HCT116 (cell line): ENCODE data around the gene TEKT5. TPM values are rescaled to one million over a fixed set of nuclear protein-coding genes. Genes with fewer than 3 reads are reported as not detected.

ENCODE experiments used
- ATAC-seq: fragments of 200-7000 bp; cut with Tn5 transposase; 2 replicates; pipeline ENCODE4 v1.9.1; 2020; ENCODE audit warnings: mild to moderate bottlenecking, moderate library complexity
- BruUV-seq: library from RNA; stranded (reverse); fragments of 400-500 nt; replicated peaks from 2 replicates; lab custom pipeline; 2021; lab: Mats Ljungman, UMichigan
- CTCF ChIA-PET: fragments of 300-600 bp; sonication (Branson Sonifier 250); formaldehyde crosslinking; loops from one replicate; lab custom pipeline; 2021; ENCODE audit warnings: antibody characterized with exemption; lab: Charles Lee
- POLR2A ChIA-PET: fragments of 300-600, 350-600 bp; sonication (Branson Sonifier 250); formaldehyde crosslinking; loops from one replicate; lab custom pipeline; 2021; ENCODE audit warnings: antibody characterized with exemption; lab: Charles Lee
- RAD21 ChIA-PET, 2 experiments: fragments of 300-600 bp; sonication (Branson Sonifier 250); formaldehyde crosslinking; loops; one replicate each; lab custom pipeline; 2023; ENCODE audit warnings: low total read pairs in 2 of 2; ENCODE audit not compliant: uncharacterized antibody in 2 of 2, unreplicated experiment in 2 of 2, low non-redundant PET in 1 of 2; lab: Charles Lee
- DNase-seq: peaks from one replicate; pipeline ENCODE4 v3.0.0-alpha.2; 2010; ENCODE audit warnings: low read depth, low spot score
- H2AFZ ChIP-seq: fragments of 200-600 bp; shearing (Covaris generic), sonication (generic); 2 replicates; pipeline ENCODE4 v1.6.1; 2017; ENCODE audit warnings: low read depth, mixed run types, mixed read lengths, antibody characterized with exemption, low read length; ENCODE audit not compliant: poor library complexity, severe bottlenecking
- H3K27ac ChIP-seq: 2 replicates; pipeline ENCODE4 v1.5.1; 2012; ENCODE audit warnings: low read depth, low read length
- H3K27me3 ChIP-seq: fragments of 200-600 bp; sonication (generic); 2 replicates; pipeline ENCODE4 v1.6.1; 2016; ENCODE audit warnings: mixed run types, low read length, mixed read lengths; ENCODE audit not compliant: insufficient read depth
- H3K36me3 ChIP-seq, 2 experiments: fragments of 200-500 bp in 1 of 2; fragments of 200-600 bp in 1 of 2; sonication (Bioruptor generic) in 1 of 2; sonication (generic) in 1 of 2; 2 replicates each; pipeline versions ENCODE4 v1.5.1 to v1.6.1; 2014 to 2016; ENCODE audit warnings: low read length in 2 of 2, inconsistent platforms in 1 of 2, mixed read lengths in 1 of 2, mixed run types in 1 of 2; ENCODE audit not compliant: insufficient read depth in 2 of 2, control insufficient read depth in 1 of 2
- H3K4me1 ChIP-seq, 2 experiments: fragments of 200-600 bp in 1 of 2; sonication (generic) in 1 of 2; 2 replicates each; pipeline versions ENCODE4 v1.5.1 to v1.6.1; 2012 to 2017; ENCODE audit warnings: low read length in 2 of 2, inconsistent platforms in 1 of 2, mild to moderate bottlenecking in 1 of 2, mixed read lengths in 1 of 2, mixed run types in 1 of 2, moderate library complexity in 1 of 2; ENCODE audit not compliant: insufficient read depth in 2 of 2, control insufficient read depth in 1 of 2
- H3K4me2 ChIP-seq: fragments of 200-600 bp; sonication (generic); 2 replicates; pipeline ENCODE4 v1.6.1; 2017; ENCODE audit warnings: mixed run types, low read length, mixed read lengths
- H3K4me3 ChIP-seq, 2 experiments: fragments of 200-600 bp in 1 of 2; sonication (generic) in 1 of 2; replicated peaks in 1 of 2; 2 replicates each; pipeline ENCODE4 v1.5.1; 2011 to 2016; ENCODE audit warnings: low read length in 2 of 2, control low read depth in 1 of 2, low read depth in 1 of 2, mild to moderate bottlenecking in 1 of 2, mixed read lengths in 1 of 2, mixed run types in 1 of 2
- H3K79me2 ChIP-seq: fragments of 200-600 bp; sonication (generic); 2 replicates; pipeline ENCODE4 v1.6.1; 2017; ENCODE audit warnings: mild to moderate bottlenecking, mixed run types, low read length, moderate library complexity, mixed read lengths; ENCODE audit not compliant: insufficient read depth
- H3K9ac ChIP-seq: fragments of 200-600 bp; sonication (generic); 2 replicates; pipeline ENCODE4 v1.6.1; 2016; ENCODE audit warnings: low read length, mixed read lengths
- H3K9me2 ChIP-seq: fragments of 200-600 bp; sonication (generic), shearing (Covaris generic); 2 replicates; pipeline ENCODE4 v1.6.1; 2017; ENCODE audit warnings: mixed run types, mild to moderate bottlenecking, moderate library complexity; ENCODE audit not compliant: insufficient read depth
- H3K9me3 ChIP-seq, 2 experiments: fragments of 200-500 bp in 1 of 2; fragments of 200-600 bp in 1 of 2; sonication (Bioruptor generic) in 1 of 2; sonication (generic) in 1 of 2; 2 replicates each; pipeline ENCODE4 v1.6.1; 2014 to 2017; ENCODE audit warnings: low read length in 2 of 2, mixed read lengths in 2 of 2, inconsistent platforms in 1 of 2, low read depth in 1 of 2, mild to moderate bottlenecking in 1 of 2, mixed run types in 1 of 2, moderate library complexity in 1 of 2; ENCODE audit not compliant: control insufficient read depth in 1 of 2, insufficient read depth in 1 of 2
- H4K20me1 ChIP-seq: fragments of 200-600 bp; sonication (generic), shearing (Covaris generic); 2 replicates; pipeline ENCODE4 v1.6.1; 2017; ENCODE audit warnings: mixed run types, mild to moderate bottlenecking, moderate library complexity; ENCODE audit not compliant: insufficient read depth
- CBX3 ChIP-seq: IDR thresholded peaks from 2 replicates; pipeline ENCODE4 v1.6.1; 2012; ENCODE audit warnings: low read depth
- CEBPB ChIP-seq: IDR thresholded peaks from 2 replicates; pipeline ENCODE4 v1.6.1; 2012; ENCODE audit warnings: low read depth
- ELF1 ChIP-seq: IDR thresholded peaks from 2 replicates; pipeline ENCODE4 v1.6.1; 2012; ENCODE audit warnings: low read depth, borderline replicate concordance
- EZH2 ChIP-seq: fragments of 200-600 bp; sonication (generic); IDR thresholded peaks from 2 replicates; pipeline ENCODE4 v1.6.1; 2017; ENCODE audit warnings: antibody characterized with exemption, mixed run types
- EZH2phosphoT487 ChIP-seq: fragments of 200-600 bp; IDR thresholded peaks from 2 replicates; pipeline ENCODE4 v1.6.1; 2018; ENCODE audit warnings: antibody characterized with exemption, borderline replicate concordance
- FOSL1 ChIP-seq: IDR thresholded peaks from 2 replicates; pipeline ENCODE4 v1.6.1; 2012; ENCODE audit warnings: low read depth
- JUND ChIP-seq: IDR thresholded peaks from 2 replicates; pipeline ENCODE4 v1.6.1; 2012
- POLR2A ChIP-seq: IDR thresholded peaks from 2 replicates; pipeline ENCODE4 v1.7.0; 2011; ENCODE audit warnings: borderline replicate concordance; ENCODE audit not compliant: insufficient read depth, insufficient read length; ENCODE audit errors: extremely low read depth
- POLR2AphosphoS5 ChIP-seq: IDR thresholded peaks from 2 replicates; pipeline ENCODE4 v1.6.1; 2011; ENCODE audit warnings: mild to moderate bottlenecking, low read depth, low read length, moderate library complexity
- RAD21 ChIP-seq: IDR thresholded peaks from 2 replicates; pipeline ENCODE4 v1.6.1; 2012; ENCODE audit warnings: low read depth, mild to moderate bottlenecking
- SIN3A ChIP-seq: IDR thresholded peaks from 2 replicates; pipeline ENCODE4 v1.6.1; 2012; ENCODE audit warnings: low read depth
- SP1 ChIP-seq: IDR thresholded peaks from 2 replicates; pipeline ENCODE4 v1.6.1; 2012; ENCODE audit warnings: low read depth
- SRF ChIP-seq: IDR thresholded peaks from 2 replicates; pipeline ENCODE4 v1.6.1; 2012; ENCODE audit warnings: low read depth
- YY1 ChIP-seq: IDR thresholded peaks from 2 replicates; pipeline ENCODE4 v1.6.1; 2011; ENCODE audit warnings: low read length, low read depth, moderate library complexity, mild to moderate bottlenecking; ENCODE audit not compliant: insufficient replicate concordance; ENCODE audit errors: extremely low read depth
- ZFX ChIP-seq: fragments of 450-650 bp; IDR thresholded peaks from 2 replicates; pipeline ENCODE4 v1.6.1; 2017
- ZNF274 ChIP-seq: fragments of 200-500 bp; sonication (Bioruptor generic); IDR thresholded peaks from 2 replicates; pipeline ENCODE4 v1.6.1; 2014; ENCODE audit warnings: mild to moderate bottlenecking, low read depth, low read length, inconsistent platforms
- intact Hi-C: fragments of 100-400 bp; cut with micrococcal nuclease; formaldehyde crosslinking; loops from 2 replicates; pipeline ENCODE4 v1.10.0; 2022
- total RNA-seq: library from RNA; stranded (reverse); gene quantifications from one replicate; pipeline ENCODE4 v1.2.1, GENCODE V29; 2021; ENCODE audit not compliant: unreplicated experiment
- TF ChIP-seq, protein P1 (sequence below): IDR thresholded peaks from 2 replicates; pipeline ENCODE4 v1.6.1; 2011; ENCODE audit warnings: mild to moderate bottlenecking, low read length, moderate library complexity; ENCODE audit not compliant: insufficient replicate concordance; ENCODE audit errors: extremely low read depth
- TF ChIP-seq, protein P2 (sequence below): IDR thresholded peaks from 2 replicates; pipeline ENCODE4 v1.6.1; 2012; ENCODE audit warnings: low read depth
- TF ChIP-seq, protein P3 (sequence below): IDR thresholded peaks from 2 replicates; pipeline ENCODE4 v1.6.1; 2012
- TF ChIP-seq, protein P4 (sequence below): IDR thresholded peaks from 2 replicates; pipeline ENCODE4 v1.6.1; 2012

The TEKT5 gene
- total RNA-seq, 1 experiment from 2014 or later: 0.37 TPM

DNA sequence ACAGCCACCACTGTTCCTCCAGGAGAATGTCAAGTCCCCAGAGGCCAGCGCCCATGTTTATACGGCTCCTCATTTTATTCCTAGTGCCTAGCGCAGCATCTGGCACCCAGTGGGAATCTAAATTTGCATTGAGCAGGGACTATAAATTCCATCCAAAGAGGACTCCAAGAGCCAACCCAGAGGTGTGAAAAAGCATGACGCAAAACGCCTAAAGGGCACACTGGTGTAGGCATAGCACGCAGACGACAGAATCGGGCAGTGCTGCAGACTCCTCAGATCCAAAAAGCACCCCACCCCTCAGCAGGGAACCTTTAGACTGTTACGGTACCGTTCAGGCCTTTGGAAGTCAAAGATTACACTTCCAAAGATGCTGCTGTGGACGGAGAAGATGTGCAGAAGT is 19.5 kb downstream of the TEKT5 start:
- intact Hi-C loops: no loop called here
- no peak overlapping the region for H3K4me3 ChIP-seq
- RAD21 ChIA-PET: no interaction called here
- H4K20me1 ChIP-seq: no peaks in the 10 kb centered on the region
- H3K27ac ChIP-seq: no peak overlapping the region
- H2AFZ ChIP-seq: no peak overlapping the region
- no peaks in the 10 kb centered on the region for H3K9me2 ChIP-seq
- no peaks in the 10 kb centered on the region for H3K9me3 ChIP-seq
- H3K79me2 ChIP-seq: no peaks in the 10 kb centered on the region
- TF ChIP-seq JUND (no peak), CBX3 (no peak), SIN3A (no peak), ZFX (no peak), YY1 (no peak), FOSL1 (no peak), POLR2A (no peak), RAD21 (no peak), ZNF274 (no peak), SRF (no peak), EZH2phosphoT487 (no peak), ELF1 (no peak), POLR2AphosphoS5 (no peak), CEBPB (no peak), SP1 (no peak), EZH2 (no peak)
- TF ChIP-seq, protein P1, sequence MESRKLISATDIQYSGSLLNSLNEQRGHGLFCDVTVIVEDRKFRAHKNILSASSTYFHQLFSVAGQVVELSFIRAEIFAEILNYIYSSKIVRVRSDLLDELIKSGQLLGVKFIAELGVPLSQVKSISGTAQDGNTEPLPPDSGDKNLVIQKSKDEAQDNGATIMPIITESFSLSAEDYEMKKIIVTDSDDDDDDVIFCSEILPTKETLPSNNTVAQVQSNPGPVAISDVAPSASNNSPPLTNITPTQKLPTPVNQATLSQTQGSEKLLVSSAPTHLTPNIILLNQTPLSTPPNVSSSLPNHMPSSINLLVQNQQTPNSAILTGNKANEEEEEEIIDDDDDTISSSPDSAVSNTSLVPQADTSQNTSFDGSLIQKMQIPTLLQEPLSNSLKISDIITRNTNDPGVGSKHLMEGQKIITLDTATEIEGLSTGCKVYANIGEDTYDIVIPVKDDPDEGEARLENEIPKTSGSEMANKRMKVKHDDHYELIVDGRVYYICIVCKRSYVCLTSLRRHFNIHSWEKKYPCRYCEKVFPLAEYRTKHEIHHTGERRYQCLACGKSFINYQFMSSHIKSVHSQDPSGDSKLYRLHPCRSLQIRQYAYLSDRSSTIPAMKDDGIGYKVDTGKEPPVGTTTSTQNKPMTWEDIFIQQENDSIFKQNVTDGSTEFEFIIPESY: no peak
- TF ChIP-seq, protein P2, sequence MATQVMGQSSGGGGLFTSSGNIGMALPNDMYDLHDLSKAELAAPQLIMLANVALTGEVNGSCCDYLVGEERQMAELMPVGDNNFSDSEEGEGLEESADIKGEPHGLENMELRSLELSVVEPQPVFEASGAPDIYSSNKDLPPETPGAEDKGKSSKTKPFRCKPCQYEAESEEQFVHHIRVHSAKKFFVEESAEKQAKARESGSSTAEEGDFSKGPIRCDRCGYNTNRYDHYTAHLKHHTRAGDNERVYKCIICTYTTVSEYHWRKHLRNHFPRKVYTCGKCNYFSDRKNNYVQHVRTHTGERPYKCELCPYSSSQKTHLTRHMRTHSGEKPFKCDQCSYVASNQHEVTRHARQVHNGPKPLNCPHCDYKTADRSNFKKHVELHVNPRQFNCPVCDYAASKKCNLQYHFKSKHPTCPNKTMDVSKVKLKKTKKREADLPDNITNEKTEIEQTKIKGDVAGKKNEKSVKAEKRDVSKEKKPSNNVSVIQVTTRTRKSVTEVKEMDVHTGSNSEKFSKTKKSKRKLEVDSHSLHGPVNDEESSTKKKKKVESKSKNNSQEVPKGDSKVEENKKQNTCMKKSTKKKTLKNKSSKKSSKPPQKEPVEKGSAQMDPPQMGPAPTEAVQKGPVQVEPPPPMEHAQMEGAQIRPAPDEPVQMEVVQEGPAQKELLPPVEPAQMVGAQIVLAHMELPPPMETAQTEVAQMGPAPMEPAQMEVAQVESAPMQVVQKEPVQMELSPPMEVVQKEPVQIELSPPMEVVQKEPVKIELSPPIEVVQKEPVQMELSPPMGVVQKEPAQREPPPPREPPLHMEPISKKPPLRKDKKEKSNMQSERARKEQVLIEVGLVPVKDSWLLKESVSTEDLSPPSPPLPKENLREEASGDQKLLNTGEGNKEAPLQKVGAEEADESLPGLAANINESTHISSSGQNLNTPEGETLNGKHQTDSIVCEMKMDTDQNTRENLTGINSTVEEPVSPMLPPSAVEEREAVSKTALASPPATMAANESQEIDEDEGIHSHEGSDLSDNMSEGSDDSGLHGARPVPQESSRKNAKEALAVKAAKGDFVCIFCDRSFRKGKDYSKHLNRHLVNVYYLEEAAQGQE: no peak
- TF ChIP-seq, protein P3, sequence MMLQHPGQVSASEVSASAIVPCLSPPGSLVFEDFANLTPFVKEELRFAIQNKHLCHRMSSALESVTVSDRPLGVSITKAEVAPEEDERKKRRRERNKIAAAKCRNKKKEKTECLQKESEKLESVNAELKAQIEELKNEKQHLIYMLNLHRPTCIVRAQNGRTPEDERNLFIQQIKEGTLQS: no peak
- TF ChIP-seq, protein P4, sequence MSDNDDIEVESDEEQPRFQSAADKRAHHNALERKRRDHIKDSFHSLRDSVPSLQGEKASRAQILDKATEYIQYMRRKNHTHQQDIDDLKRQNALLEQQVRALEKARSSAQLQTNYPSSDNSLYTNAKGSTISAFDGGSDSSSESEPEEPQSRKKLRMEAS: no peak
- TF ChIP-seq, all 23 proteins: peak for 0
- Histone ChIP-seq H3K27me3 (no peaks in the 10 kb centered on the region), H3K36me3 (no peaks in the 10 kb centered on the region), H3K4me2 (no peak overlapping the region), H3K4me1 (no peaks in the 10 kb centered on the region), H3K9ac (no peak overlapping the region)
- ChIA-PET POLR2A (no interaction called here), CTCF (no interaction called here)
- ATAC-seq: no peak
- no peak for DNase-seq
- BruUV-seq: no TSS peak
